GM12878 (cell line): ENCODE data around the gene SLC38A8. TPM values are rescaled to one million over a fixed set of nuclear protein-coding genes. Genes with fewer than 3 reads are reported as not detected.

Experiments
- ATAC-seq: fragments of 200-7000 bp; cut with Tn5 transposase; 3 replicates; pipeline ENCODE4 v1.9.1; 2020; ENCODE audit warnings: mild to moderate bottlenecking, moderate library complexity
- BruUV-seq: library from RNA; stranded (reverse); fragments of 400-500 nt; replicated peaks from 2 replicates; lab custom pipeline; 2021; lab: Mats Ljungman, UMichigan
- CTCF ChIA-PET: fragments of 300-600 bp; sonication (Branson Sonifier 250); formaldehyde crosslinking; extraction: SDS; loops from one replicate; lab custom pipeline; 2021; ENCODE audit warnings: inconsistent platforms; lab: Yijun Ruan, JAX
- POLR2A ChIA-PET: fragments of 350-600 bp; formaldehyde crosslinking; extraction: SDS; loops from one replicate; lab custom pipeline; 2021; ENCODE audit warnings: inconsistent platforms; lab: Charles Lee
- RAD21 ChIA-PET: fragments of 300-600 bp; sonication (Branson Sonifier 250); formaldehyde crosslinking; loops from one replicate; lab custom pipeline; 2023; ENCODE audit warnings: antibody characterized with exemption; ENCODE audit not compliant: unreplicated experiment; lab: Charles Lee
- SMC1A ChIA-PET: fragments of 300-600 bp; sonication (Branson Sonifier 250); formaldehyde crosslinking; loops from one replicate; lab custom pipeline; 2023; ENCODE audit not compliant: unreplicated experiment, uncharacterized antibody; lab: Charles Lee
- DNase-seq: peaks from one replicate; pipeline ENCODE4 v3.0.0-alpha.2; 2011; ENCODE audit warnings: low read depth, low spot score
- FAIRE-seq: peaks from 3 replicates; lab custom pipeline; 2011; peaks lifted over from hg19 to GRCh38; lab: Jason Lieb, UNC
- H2AFZ ChIP-seq: 2 replicates; pipeline ENCODE4 v1.6.0; 2011; ENCODE audit warnings: low read depth, low read length, control low read depth; ENCODE audit not compliant: control insufficient read depth
- H3K27ac ChIP-seq: 2 replicates; pipeline ENCODE4 v1.5.1; 2011; ENCODE audit warnings: control low read depth; ENCODE audit not compliant: control insufficient read depth, insufficient read depth
- H3K27me3 ChIP-seq, 2 experiments: replicated peaks in 1 of 2; 2 replicates each; pipeline versions ENCODE4 v1.6.0 to v1.6.1; 2011; ENCODE audit warnings: low read length in 1 of 2; ENCODE audit not compliant: control insufficient read depth in 2 of 2, insufficient read depth in 2 of 2
- H3K36me3 ChIP-seq, 2 experiments: 2 replicates each; pipeline ENCODE4 v1.5.1; 2011; ENCODE audit warnings: low read length in 1 of 2; ENCODE audit not compliant: control insufficient read depth in 2 of 2, insufficient read depth in 2 of 2
- H3K4me1 ChIP-seq: 2 replicates; pipeline ENCODE4 v1.6.1; 2011; ENCODE audit warnings: mild to moderate bottlenecking, low read length, moderate library complexity, mixed read lengths; ENCODE audit not compliant: control insufficient read depth, insufficient read depth
- H3K4me2 ChIP-seq: 2 replicates; pipeline ENCODE4 v1.6.0; 2011; ENCODE audit warnings: control low read depth; ENCODE audit not compliant: control insufficient read depth, insufficient read depth
- H3K4me3 ChIP-seq: fragments of 200-600 bp; sonication (generic); 2 replicates; pipeline ENCODE4 v1.5.1; 2016
- H3K79me2 ChIP-seq: 2 replicates; pipeline ENCODE4 v1.6.0; 2011; ENCODE audit warnings: low read length; ENCODE audit not compliant: control insufficient read depth, insufficient read depth
- H3K9ac ChIP-seq: 2 replicates; pipeline ENCODE4 v1.8.0; 2011; ENCODE audit warnings: low read length, control low read depth, mixed read lengths; ENCODE audit not compliant: control insufficient read depth, insufficient read depth
- H3K9me3 ChIP-seq: replicated peaks from 3 replicates; pipeline ENCODE4 v1.5.1; 2011; ENCODE audit warnings: mild to moderate bottlenecking, low read length; ENCODE audit not compliant: control insufficient read depth, insufficient read depth
- H4K20me1 ChIP-seq: 2 replicates; pipeline ENCODE4 v1.6.0; 2011; ENCODE audit not compliant: control insufficient read depth, insufficient read depth
- ASH2L ChIP-seq: fragments of 300-600, 200-600 bp; sonication (generic); IDR thresholded peaks from 2 replicates; pipeline ENCODE4 v1.6.1; 2017; ENCODE audit warnings: low read depth, mild to moderate bottlenecking, borderline replicate concordance
- BMI1 ChIP-seq: fragments of 450-650 bp; IDR thresholded peaks from 2 replicates; pipeline ENCODE4 v1.6.1; 2016; ENCODE audit warnings: mild to moderate bottlenecking, moderate library complexity, borderline replicate concordance
- CBX3 ChIP-seq: fragments of 200-600 bp; sonication (generic); IDR thresholded peaks from 2 replicates; pipeline ENCODE4 v1.6.1; 2016; ENCODE audit warnings: low read depth, borderline replicate concordance
- CBX5 ChIP-seq: sonication (generic); IDR thresholded peaks from 2 replicates; pipeline ENCODE4 v1.6.1; 2016; ENCODE audit warnings: low read depth, moderate library complexity, mild to moderate bottlenecking, inconsistent platforms
- ELK1 ChIP-seq: IDR thresholded peaks from 2 replicates; pipeline ENCODE4 v1.6.1; 2012; ENCODE audit warnings: low read depth, low read length, improper control_type of control experiment
- EP300 ChIP-seq, 2 experiments: fragments of 150-350 bp in 1 of 2; IDR thresholded peaks; 2 replicates each; pipeline ENCODE4 v1.6.1; 2011 to 2012; ENCODE audit warnings: low read depth in 2 of 2, low read length in 2 of 2, borderline replicate concordance in 1 of 2, improper control_type of control experiment in 1 of 2, inconsistent platforms in 1 of 2; ENCODE audit not compliant: control insufficient read depth in 1 of 2
- HDAC2 ChIP-seq: fragments of 200-600 bp; sonication (generic); IDR thresholded peaks from 2 replicates; pipeline ENCODE4 v1.6.1; 2017
- KLF5 ChIP-seq: fragments of 450-650 bp; IDR thresholded peaks from 2 replicates; pipeline ENCODE4 v1.6.1; 2014; ENCODE audit warnings: mild to moderate bottlenecking; ENCODE audit not compliant: partially characterized antibody
- NBN ChIP-seq: fragments of 450-650 bp; IDR thresholded peaks from 2 replicates; pipeline ENCODE4 v1.6.1; 2016
- NFYA ChIP-seq: IDR thresholded peaks from 2 replicates; pipeline ENCODE4 v1.6.1; 2011; ENCODE audit warnings: low read depth, mild to moderate bottlenecking, low read length, improper control_type of control experiment, borderline replicate concordance
- POLR2AphosphoS5 ChIP-seq: IDR thresholded peaks from 2 replicates; pipeline ENCODE4 v1.6.1; 2011; ENCODE audit warnings: mild to moderate bottlenecking, low read length, inconsistent platforms
- RELA ChIP-seq: fragments of 450-650 bp; IDR thresholded peaks from 2 replicates; pipeline ENCODE4 v1.8.0; 2014; ENCODE audit warnings: borderline replicate concordance; ENCODE audit not compliant: partially characterized antibody
- SPI1 ChIP-seq: IDR thresholded peaks from 2 replicates; pipeline ENCODE4 v1.6.1; 2011; ENCODE audit warnings: low read depth, mild to moderate bottlenecking, low read length, moderate library complexity, borderline replicate concordance; ENCODE audit not compliant: insufficient read depth
- STAT1 ChIP-seq: fragments of 450-650 bp; conservative IDR thresholded peaks from 2 replicates; pipeline ENCODE4 v1.6.1; 2014; ENCODE audit warnings: antibody characterized with exemption, mild to moderate bottlenecking
- USF2 ChIP-seq: IDR thresholded peaks from 2 replicates; pipeline ENCODE4 v1.6.1; 2011; ENCODE audit warnings: low read depth, low read length, improper control_type of control experiment, borderline replicate concordance
- ZBED1 ChIP-seq: IDR thresholded peaks from 2 replicates; pipeline ENCODE4 v1.6.1; 2016; ENCODE audit warnings: borderline replicate concordance
- ZNF592 ChIP-seq: fragments of 450-650 bp; IDR thresholded peaks from 2 replicates; pipeline ENCODE4 v1.6.1; 2017; ENCODE audit warnings: mild to moderate bottlenecking, moderate library complexity
- WGBS: methylation state at CpG from one replicate; pipeline ENCODE4 v1.1.6; 2016; ENCODE audit warnings: low lambda C conversion rate; ENCODE audit not compliant: insufficient replicate concordance, insufficient coverage; ENCODE audit errors: missing lambda C conversion rate; 5-methylcytosine and 5-hydroxymethylcytosine counted together
- in situ Hi-C: fragments of 300-500 bp; cut with MboI; formaldehyde crosslinking; loops from 9 replicates; pipeline ENCODE4 v1.14.3; 2018; ENCODE audit warnings: mixed read lengths
- intact Hi-C: fragments of 100-400 bp; cut with micrococcal nuclease; formaldehyde crosslinking; loops from one replicate; pipeline ENCODE4 v1.14.2; 2022; ENCODE audit not compliant: unreplicated experiment
- polyA plus RNA-seq, 11 experiments: library from polyadenylated mRNA; depleted of rRNA in 4 of 11; unstranded in 6 of 11; stranded (reverse) in 5 of 11; fragments of >200 nt; fragmentation: Nextera tagmentation in 4 of 11; fragmentation: Illumina TruSeq in 1 of 11; extraction: Ambion mirVana in 4 of 11; extraction: Trizol in 1 of 11; gene quantifications; 1 replicate in 1 of 11; 2 replicates in 10 of 11; pipeline versions ENCODE4 v1.2.1 to v1.2.3, GENCODE V29; 2011 to 2016; ENCODE audit warnings: inconsistent platforms in 2 of 11, missing spikeins in 2 of 11, low read depth in 1 of 11
- total RNA-seq, 4 experiments: library from RNA; depleted of rRNA in 3 of 4; stranded (reverse); fragments of >200 nt in 3 of 4; fragmentation: Illumina TruSeq in 1 of 4; extraction: Trizol in 1 of 4; gene quantifications; 2 replicates each; pipeline versions ENCODE4 v1.2.1 to v1.2.3, GENCODE V29; 2013 to 2021
- TF ChIP-seq, protein P1 (sequence below): fragments of 150-350 bp; IDR thresholded peaks from 2 replicates; pipeline ENCODE4 v1.6.1; 2014; ENCODE audit warnings: mild to moderate bottlenecking, low read depth, low read length

The SLC38A8 gene
- total and polyA plus RNA-seq, 10 of the 15 experiments (the other 5 are each of a cell fraction or from before 2014, with no cell fraction given), result not detected

GRCh38 chr16:84048871-84049270, 6.3 kb upstream of the SLC38A8 start:
- H3K9me3 ChIP-seq, result no peaks in the 10 kb centered on the region
- BruUV-seq, result no TSS peak
- no peaks in the 10 kb centered on the region for H3K79me2 ChIP-seq
- no peaks in the 10 kb centered on the region for H3K4me1 ChIP-seq
- no peak for DNase-seq
- no peak for ATAC-seq
- H3K9ac ChIP-seq, result no peak overlapping the region
- intact Hi-C loops (no loop called here), in situ Hi-C loops (no loop called here)
- no peak overlapping the region for H3K4me3 ChIP-seq
- H4K20me1 ChIP-seq, result no peaks in the 10 kb centered on the region
- ChIA-PET SMC1A (no interaction called here), CTCF (interaction anchor here (2.8 kb wide), 1 partner anchor 17 kb away, joined by 10 read pairs; no protein-coding TSS in a partner anchor), POLR2A (no interaction called here), RAD21 (no interaction called here)
- H3K4me2 ChIP-seq, result no peak overlapping the region
- H2AFZ ChIP-seq, result no peak overlapping the region
- no peaks in the 10 kb centered on the region; a peak in 1 of 4 replicates for H3K27me3 ChIP-seq
- 98% methylated on average over 13 of the region's 13 CpGs for WGBS
- no peak overlapping the region for H3K27ac ChIP-seq
- peaks cover 0 to 6% of the 10 kb centered on the region in 2 experiments; a peak in 3 of 4 replicates for H3K36me3 ChIP-seq
- no peak for FAIRE-seq
- TF ChIP-seq KLF5, result no peak
- no peak for TF ChIP-seq RELA
- TF ChIP-seq EP300 (IDR thresholded peaks at IDR 0.05; ENCODE audit: borderline replicate concordance in 1 of 2, control insufficient read depth in 1 of 2, low read depth in 2 of 2, low read length in 2 of 2), result no peak
- no peak for TF ChIP-seq ASH2L
- TF ChIP-seq USF2, result no peak
- TF ChIP-seq BMI1, result no peak
- TF ChIP-seq STAT1, result no peak
- TF ChIP-seq ZBED1, result no peak
- no peak for TF ChIP-seq CBX5
- no peak for TF ChIP-seq ZNF592
- TF ChIP-seq CBX3, result no peak
- no peak for TF ChIP-seq ELK1
- TF ChIP-seq, protein P1, sequence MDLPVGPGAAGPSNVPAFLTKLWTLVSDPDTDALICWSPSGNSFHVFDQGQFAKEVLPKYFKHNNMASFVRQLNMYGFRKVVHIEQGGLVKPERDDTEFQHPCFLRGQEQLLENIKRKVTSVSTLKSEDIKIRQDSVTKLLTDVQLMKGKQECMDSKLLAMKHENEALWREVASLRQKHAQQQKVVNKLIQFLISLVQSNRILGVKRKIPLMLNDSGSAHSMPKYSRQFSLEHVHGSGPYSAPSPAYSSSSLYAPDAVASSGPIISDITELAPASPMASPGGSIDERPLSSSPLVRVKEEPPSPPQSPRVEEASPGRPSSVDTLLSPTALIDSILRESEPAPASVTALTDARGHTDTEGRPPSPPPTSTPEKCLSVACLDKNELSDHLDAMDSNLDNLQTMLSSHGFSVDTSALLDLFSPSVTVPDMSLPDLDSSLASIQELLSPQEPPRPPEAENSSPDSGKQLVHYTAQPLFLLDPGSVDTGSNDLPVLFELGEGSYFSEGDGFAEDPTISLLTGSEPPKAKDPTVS, result no peak
- no peak for TF ChIP-seq SPI1
- no peak for TF ChIP-seq NBN
- no peak for TF ChIP-seq NFYA
- no peak for TF ChIP-seq HDAC2
- TF ChIP-seq POLR2AphosphoS5, result no peak
